Osteocyte (in vitro differentiated cells): ENCODE results near the gene UBL4A. TPM values are rescaled to one million over a fixed set of nuclear protein-coding genes. Genes with fewer than 3 reads are reported as not detected.

Source experiments
- DNase-seq: peaks from one replicate; pipeline ENCODE4 v3.0.0; 2021; ENCODE audit warnings: mixed read lengths; ENCODE audit not compliant: unreplicated experiment; ENCODE audit errors: extremely low spot score
- H3K27ac Mint-ChIP-seq: one replicate; pipeline ENCODE4 v1.8.0; 2021; ENCODE audit warnings: mild to moderate bottlenecking, mixed read lengths; ENCODE audit not compliant: unreplicated experiment
- H3K27me3 Mint-ChIP-seq: one replicate; pipeline ENCODE4 v1.8.0; 2021; ENCODE audit warnings: mixed read lengths; ENCODE audit not compliant: unreplicated experiment
- H3K36me3 Mint-ChIP-seq: one replicate; pipeline ENCODE4 v1.8.0; 2021; ENCODE audit warnings: mixed read lengths; ENCODE audit not compliant: unreplicated experiment
- H3K4me1 Mint-ChIP-seq: one replicate; pipeline ENCODE4 v1.8.0; 2021; ENCODE audit warnings: mixed read lengths; ENCODE audit not compliant: unreplicated experiment
- H3K4me3 Mint-ChIP-seq: one replicate; pipeline ENCODE4 v1.8.0; 2021; ENCODE audit warnings: mild to moderate bottlenecking, moderate library complexity, mixed read lengths; ENCODE audit not compliant: unreplicated experiment
- H3K9me3 Mint-ChIP-seq: one replicate; pipeline ENCODE4 v1.8.0; 2021; ENCODE audit warnings: mixed read lengths; ENCODE audit not compliant: unreplicated experiment
- total RNA-seq: library from RNA; stranded (reverse); gene quantifications from 2 replicates; pipeline ENCODE4 v1.2.1, GENCODE V29; 2021
- TF ChIP-seq, protein P1 (sequence below): fragments of 200-600 bp; sonication (generic); IDR thresholded peaks from 2 replicates; pipeline ENCODE4 v1.5.0; 2021; ENCODE audit warnings: antibody characterized with exemption, mild to moderate bottlenecking, moderate library complexity

The UBL4A gene
- total RNA-seq, 1 donor from 2014 or later = 17.4 TPM

DNA sequence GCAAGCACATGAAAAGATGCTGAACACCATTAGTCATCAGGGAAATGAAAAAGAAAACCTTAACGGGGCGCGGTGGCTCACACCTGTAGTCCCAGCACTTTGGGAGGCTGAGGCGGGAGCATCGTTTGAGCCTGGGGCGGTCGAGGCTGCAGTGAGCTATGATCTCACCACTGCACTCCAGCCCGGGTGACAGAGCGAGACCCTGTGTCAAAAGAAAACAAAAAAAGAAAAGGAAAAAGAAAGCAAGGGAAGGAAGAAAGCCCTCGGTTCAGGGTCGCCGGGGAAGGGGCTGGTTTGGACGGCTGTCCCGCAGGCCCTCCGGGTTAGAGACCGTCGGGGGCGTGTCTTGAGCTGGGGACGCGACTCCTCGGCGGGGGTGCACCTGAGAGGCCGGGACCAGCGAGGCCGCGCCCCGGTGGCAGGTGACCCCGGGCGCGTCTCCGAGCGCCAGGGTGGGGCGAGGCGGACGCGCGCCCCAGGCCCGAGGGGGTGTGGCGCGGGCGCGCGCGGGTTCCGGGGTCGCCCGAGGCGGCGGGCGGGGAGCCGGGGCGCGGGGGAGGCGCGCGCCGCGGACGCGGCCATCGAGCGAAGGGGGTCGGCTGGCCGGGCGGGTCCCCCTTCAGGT lies 28.8 kb downstream of the UBL4A start:
- H3K9me3 Mint-ChIP-seq = no peaks in the 10 kb centered on the region
- TF ChIP-seq, protein P1, sequence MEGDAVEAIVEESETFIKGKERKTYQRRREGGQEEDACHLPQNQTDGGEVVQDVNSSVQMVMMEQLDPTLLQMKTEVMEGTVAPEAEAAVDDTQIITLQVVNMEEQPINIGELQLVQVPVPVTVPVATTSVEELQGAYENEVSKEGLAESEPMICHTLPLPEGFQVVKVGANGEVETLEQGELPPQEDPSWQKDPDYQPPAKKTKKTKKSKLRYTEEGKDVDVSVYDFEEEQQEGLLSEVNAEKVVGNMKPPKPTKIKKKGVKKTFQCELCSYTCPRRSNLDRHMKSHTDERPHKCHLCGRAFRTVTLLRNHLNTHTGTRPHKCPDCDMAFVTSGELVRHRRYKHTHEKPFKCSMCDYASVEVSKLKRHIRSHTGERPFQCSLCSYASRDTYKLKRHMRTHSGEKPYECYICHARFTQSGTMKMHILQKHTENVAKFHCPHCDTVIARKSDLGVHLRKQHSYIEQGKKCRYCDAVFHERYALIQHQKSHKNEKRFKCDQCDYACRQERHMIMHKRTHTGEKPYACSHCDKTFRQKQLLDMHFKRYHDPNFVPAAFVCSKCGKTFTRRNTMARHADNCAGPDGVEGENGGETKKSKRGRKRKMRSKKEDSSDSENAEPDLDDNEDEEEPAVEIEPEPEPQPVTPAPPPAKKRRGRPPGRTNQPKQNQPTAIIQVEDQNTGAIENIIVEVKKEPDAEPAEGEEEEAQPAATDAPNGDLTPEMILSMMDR = no peak
- peak overlapping the region; percentile 93 for H3K27ac Mint-ChIP-seq
- peaks cover 14% of the 10 kb centered on the region for H3K4me1 Mint-ChIP-seq
- DNase-seq = no peak
- peak overlapping the region; percentile 90 for H3K4me3 Mint-ChIP-seq
- no peaks in the 10 kb centered on the region for H3K27me3 Mint-ChIP-seq
- peaks cover 9% of the 10 kb centered on the region for H3K36me3 Mint-ChIP-seq

DNA sequence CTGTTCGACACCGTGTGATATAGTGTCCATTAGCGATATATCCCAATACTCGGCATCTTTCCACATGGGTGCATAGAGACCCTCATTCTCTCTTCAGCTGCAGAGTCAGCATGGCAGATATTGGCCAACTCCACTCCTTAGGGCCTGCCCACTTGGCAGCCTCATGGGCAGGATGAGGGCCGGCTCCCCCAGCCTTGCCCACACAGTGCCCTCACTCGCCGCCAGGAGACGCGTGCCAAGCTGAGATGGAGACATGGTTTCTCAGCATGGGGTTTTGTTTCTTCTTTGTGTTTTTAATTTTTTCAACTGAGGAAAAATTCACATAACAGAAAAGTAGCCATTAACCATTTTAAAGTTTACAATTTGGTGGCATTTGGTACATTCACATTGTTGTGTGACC lies 33.6 kb downstream of the UBL4A start:
- Mint-ChIP-seq H3K4me3 (no peak overlapping the region), H3K27me3 (no peaks in the 10 kb centered on the region), H3K4me1 (peaks cover 3% of the 10 kb centered on the region), H3K36me3 (peaks cover 13% of the 10 kb centered on the region), H3K9me3 (no peaks in the 10 kb centered on the region), H3K27ac (no peak overlapping the region)
- TF ChIP-seq, protein P1 = no peak
- no peak for DNase-seq

DNA sequence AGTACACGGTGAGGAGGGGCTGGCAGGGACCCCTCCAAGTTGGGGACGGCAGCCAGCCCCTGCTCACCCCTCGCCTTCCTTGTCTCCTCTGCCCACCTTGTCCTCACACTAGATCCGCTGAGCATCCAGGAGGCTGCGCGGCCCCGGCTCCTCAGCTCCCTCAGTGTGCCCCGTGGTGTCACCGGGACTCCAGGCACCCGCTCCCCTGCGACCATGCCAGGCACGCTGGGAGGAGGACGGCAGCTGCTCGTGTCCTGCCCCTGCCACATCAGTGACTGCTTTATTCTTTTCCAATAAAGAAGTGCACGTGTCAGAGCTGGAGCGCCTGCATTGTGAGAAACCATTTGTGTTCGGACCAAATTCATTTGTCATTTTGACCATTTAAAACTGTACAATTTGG lies 36.1 kb downstream of the UBL4A start:
- Mint-ChIP-seq H3K9me3 (no peaks in the 10 kb centered on the region), H3K4me1 (peaks cover 4% of the 10 kb centered on the region), H3K27ac (no peak overlapping the region), H3K4me3 (no peak overlapping the region), H3K36me3 (peaks cover 15% of the 10 kb centered on the region), H3K27me3 (no peaks in the 10 kb centered on the region)
- TF ChIP-seq, protein P1 = no peak
- DNase-seq = no peak

DNA sequence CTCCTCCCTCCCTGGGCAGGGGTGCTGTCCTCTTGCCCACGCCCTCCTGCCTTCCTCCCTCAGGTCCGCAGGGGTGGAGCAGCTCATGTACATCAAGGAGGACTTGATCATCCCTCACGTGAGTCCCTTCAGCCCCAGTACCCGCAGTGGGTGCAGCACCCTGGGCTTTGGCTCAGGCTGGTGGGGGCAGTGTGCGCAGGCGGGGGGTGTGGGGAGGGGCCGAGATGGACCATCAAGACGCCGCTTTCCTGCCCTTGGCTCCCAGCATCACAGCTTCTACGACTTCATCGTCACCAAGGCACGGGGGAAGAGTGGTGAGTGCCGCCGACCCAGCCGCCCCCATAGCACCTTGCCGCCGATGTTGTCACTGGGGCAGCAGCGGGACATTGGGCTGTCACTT lies 36.8 kb downstream of the UBL4A start:
- H3K4me1 Mint-ChIP-seq = peaks cover 4% of the 10 kb centered on the region
- TF ChIP-seq, protein P1 = no peak
- no peak overlapping the region for H3K27ac Mint-ChIP-seq

DNA sequence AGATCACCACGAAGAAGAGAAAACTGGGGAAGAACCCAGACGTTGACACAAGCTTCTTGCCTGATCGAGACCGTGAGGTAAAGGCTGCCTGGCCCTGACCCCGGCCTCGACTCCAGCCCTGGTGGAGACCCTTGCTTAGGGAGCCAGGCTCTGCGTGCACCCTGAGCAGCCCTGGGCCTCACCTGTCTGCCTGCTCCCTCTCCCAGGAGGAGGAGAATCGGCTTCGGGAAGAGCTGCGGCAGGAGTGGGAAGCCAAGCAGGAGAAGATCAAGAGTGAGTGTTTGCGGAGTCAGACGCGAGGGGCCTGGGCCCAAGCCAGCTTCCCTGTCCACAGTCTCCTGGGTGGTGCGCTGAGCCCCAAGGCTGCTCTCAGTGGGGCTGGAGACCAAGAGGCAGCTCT lies 37.9 kb downstream of the UBL4A start:
- peaks cover 6% of the 10 kb centered on the region for H3K4me1 Mint-ChIP-seq
- H3K27me3 Mint-ChIP-seq = no peaks in the 10 kb centered on the region

More for the DNA sequence above, 36.8 kb downstream of the UBL4A start:
- DNase-seq = no peak
- no peak overlapping the region for H3K4me3 Mint-ChIP-seq
- peaks cover 14% of the 10 kb centered on the region for H3K36me3 Mint-ChIP-seq
- H3K27me3 Mint-ChIP-seq = no peaks in the 10 kb centered on the region
- no peaks in the 10 kb centered on the region for H3K9me3 Mint-ChIP-seq

More for the DNA sequence above, 37.9 kb downstream of the UBL4A start:
- Mint-ChIP-seq H3K9me3 (no peaks in the 10 kb centered on the region), H3K27ac (peak overlapping the region; percentile 34), H3K36me3 (peaks cover 13% of the 10 kb centered on the region), H3K4me3 (no peak overlapping the region)
- no peak for DNase-seq
- TF ChIP-seq, protein P1 = no peak
